22Rv1 (cell line): ENCODE data around the gene RNF125.

Experiments used
- H3K27ac ChIP-seq: fragments of 450-650 bp; 2 replicates; pipeline ENCODE4 v1.5.1; 2017
- CTCF ChIP-seq: fragments of 450-650 bp; IDR thresholded peaks from 2 replicates; pipeline ENCODE4 v1.5.1; 2017; ENCODE audit warnings: mild to moderate bottlenecking
- ZFX ChIP-seq: fragments of 450-650 bp; IDR thresholded peaks from 2 replicates; pipeline ENCODE4 v1.6.1; 2017; ENCODE audit warnings: antibody characterized with exemption, borderline replicate concordance

The RNF125 gene

GRCh38 chr18:32049393-32050171 lies 31.0 kb downstream of the RNF125 start:
- no peak overlapping the region for H3K27ac ChIP-seq
- TF ChIP-seq ZFX (no peak), CTCF (no peak)

DNA sequence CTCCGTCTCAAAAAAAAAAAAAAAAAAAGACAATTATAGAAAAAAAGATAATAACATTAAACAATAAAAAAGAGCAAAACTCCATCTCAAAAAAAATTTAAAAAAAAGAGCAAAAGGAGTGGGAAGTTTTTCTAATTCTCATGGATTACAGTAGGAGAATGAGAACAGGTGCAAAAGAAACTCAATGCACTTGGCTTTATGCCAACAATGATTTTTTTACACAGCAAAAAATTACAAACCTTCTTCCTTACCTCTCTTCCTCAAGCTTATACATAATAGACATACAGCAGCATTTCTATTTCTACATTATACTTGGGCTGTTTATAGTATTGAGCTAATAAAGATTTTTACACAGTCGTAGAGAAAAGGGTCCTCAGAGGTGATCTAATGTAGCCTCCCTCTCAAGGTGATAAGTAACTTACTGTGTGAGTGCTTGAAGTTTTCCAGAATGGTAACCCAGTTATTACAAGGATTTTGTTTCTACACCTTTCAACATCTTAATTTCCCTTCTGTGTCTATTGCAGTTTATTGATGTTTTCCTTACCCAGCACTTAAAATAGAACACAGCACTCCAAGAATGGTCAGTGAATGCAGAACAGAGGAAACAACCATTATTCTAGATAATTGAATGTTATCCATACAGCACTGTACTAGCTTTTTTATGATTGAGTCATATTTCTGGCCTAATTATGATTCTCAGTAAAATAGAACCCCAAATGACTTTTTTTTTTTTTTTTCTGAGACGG lies 38.2 kb downstream of the RNF125 start:
- H3K27ac ChIP-seq = no peak overlapping the region
- TF ChIP-seq CTCF = no peak
- TF ChIP-seq ZFX = no peak

- no peak for TF ChIP-seq CTCF
- TF ChIP-seq ZFX = no peak
- H3K27ac ChIP-seq = no peak overlapping the region
Observed at GRCh38 chr18:32057624-32058165, 39.1 kb downstream of the RNF125 start.

DNA sequence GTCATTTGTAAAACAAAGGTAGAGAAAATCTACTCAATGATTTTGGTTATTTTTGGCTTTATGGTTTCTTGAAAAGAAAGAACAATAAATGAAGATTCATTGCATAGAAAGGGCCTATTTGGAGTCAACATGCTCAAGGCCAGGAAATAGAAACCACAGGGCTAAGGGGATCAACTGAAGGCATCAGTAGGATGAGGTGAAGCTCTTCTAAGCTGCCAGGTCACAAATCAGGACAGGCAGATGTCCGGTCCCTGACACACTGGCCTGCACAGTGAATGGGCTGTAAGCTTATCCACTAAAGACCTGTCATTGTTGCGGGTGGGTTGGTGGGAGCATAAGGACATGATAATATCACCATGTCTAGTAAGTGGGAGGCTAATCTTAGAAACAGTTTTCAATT lies 41.4 kb downstream of the RNF125 start:
- H3K27ac ChIP-seq = no peak overlapping the region
- TF ChIP-seq CTCF = no peak
- no peak for TF ChIP-seq ZFX

- TF ChIP-seq CTCF (no peak), ZFX (no peak)
- no peak overlapping the region for H3K27ac ChIP-seq
Observed at GRCh38 chr18:32067375-32068167, 48.9 kb downstream of the RNF125 start.

- TF ChIP-seq ZFX (no peak), CTCF (peak; percentile 54)
- H3K27ac ChIP-seq = no peak overlapping the region
Observed at GRCh38 chr18:32072321-32072720, 53.7 kb downstream of the RNF125 start.
